Activated T-cell treated with anti-CD3 and anti-CD28 coated beads, Interleukin-2, amount 50 U/mL, for 48 hours (primary cell): ENCODE measurements around the gene ERVMER34-1.
A peak's percentile ranks its signal among the peaks of the same experiment; 100 is the strongest.

ENCODE experiments used
- DNase-seq, 2 experiments: peaks; one replicate each; pipeline ENCODE4 v3.0.0-alpha.2; 2020

Gene ERVMER34-1

GRCh38 chr4:52750819-52751486 is at the start of gene ERVMER34-1:
Gene ERVMER34-1 (minus strand): TSS chr4:52751425. CDS start chr4:52745520, 5,905 bp downstream.
- peak; percentile 34 to 35 for DNase-seq

DNA sequence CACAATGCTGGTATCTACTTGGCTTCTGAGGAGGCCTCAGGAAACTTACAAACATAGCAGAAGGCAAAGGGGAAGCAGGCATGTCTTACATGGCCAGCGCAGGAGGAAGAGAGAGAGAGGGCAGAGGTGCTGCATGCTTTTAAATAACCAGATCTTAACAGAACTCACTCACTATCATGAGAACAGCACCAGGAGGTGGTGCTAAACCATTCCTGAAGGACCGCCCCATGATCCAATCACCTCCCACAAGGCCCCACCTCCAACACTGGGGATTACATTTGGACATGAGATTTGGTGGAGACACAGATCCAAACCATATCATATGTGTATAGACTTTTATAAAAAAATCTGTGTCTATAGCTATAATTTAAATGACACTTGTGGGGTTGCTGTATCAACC is 48.6 kb upstream of the ERVMER34-1 start:
- DNase-seq, result no peak

- no peak for DNase-seq
Observed at GRCh38 chr4:52795533-52795932, 44.3 kb upstream of the ERVMER34-1 start.

- DNase-seq, result no peak
Observed at GRCh38 chr4:52791936-52792335, 40.7 kb upstream of the ERVMER34-1 start.

- DNase-seq, result no peak
Observed at GRCh38 chr4:52789774-52790173, 38.5 kb upstream of the ERVMER34-1 start.

- DNase-seq, result no peak
Observed at GRCh38 chr4:52788806-52789205, 37.6 kb upstream of the ERVMER34-1 start.

- no peak for DNase-seq
Observed at GRCh38 chr4:52783069-52783468, 31.8 kb upstream of the ERVMER34-1 start.

GRCh38 chr4:52780617-52781354 is 29.6 kb upstream of the ERVMER34-1 start:
- no peak for DNase-seq

GRCh38 chr4:52780206-52780605 is 29.0 kb upstream of the ERVMER34-1 start:
- no peak for DNase-seq

- no peak for DNase-seq
Observed at GRCh38 chr4:52760256-52760655, 9.0 kb upstream of the ERVMER34-1 start.

DNA sequence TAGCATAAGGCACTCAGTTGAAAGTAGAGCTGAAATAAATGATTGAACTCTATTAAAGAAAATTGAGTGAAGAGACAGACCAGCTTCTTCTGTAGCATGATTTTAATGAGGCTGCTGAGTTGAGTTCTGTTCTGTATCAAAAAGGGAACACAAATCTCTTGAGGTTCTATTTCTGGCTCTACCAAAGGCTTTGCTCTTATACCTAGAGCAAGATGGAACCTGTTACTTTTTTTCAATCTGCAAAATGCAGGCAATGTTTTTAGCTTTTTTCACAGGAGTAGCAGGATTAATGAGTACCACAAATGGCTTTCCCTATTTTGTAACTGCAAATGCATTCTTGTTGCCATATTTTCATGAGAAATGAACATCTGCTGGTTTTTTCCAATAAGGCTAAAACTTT is 4.2 kb upstream of the ERVMER34-1 start:
- DNase-seq, result no peak

DNA sequence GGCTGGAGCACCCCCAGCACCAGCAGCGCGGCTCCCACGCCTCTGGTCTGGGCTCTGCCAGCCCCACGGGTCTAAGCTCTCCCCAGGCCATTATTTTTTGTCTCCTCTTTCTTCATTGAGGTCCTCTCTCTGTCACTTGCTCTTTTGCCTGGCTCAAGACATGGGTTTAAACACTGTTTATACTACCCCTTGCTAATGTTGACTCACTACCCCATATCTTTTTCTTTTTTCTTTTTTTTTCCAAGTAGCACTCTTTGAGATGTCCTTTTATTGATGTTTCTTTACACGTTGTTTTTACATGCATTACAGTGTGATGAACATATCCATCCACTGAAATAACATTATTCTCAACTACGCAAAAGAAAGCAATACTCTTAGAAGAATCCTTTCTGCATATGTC is 1.7 kb upstream of the ERVMER34-1 start:
- DNase-seq, result no peak

DNA sequence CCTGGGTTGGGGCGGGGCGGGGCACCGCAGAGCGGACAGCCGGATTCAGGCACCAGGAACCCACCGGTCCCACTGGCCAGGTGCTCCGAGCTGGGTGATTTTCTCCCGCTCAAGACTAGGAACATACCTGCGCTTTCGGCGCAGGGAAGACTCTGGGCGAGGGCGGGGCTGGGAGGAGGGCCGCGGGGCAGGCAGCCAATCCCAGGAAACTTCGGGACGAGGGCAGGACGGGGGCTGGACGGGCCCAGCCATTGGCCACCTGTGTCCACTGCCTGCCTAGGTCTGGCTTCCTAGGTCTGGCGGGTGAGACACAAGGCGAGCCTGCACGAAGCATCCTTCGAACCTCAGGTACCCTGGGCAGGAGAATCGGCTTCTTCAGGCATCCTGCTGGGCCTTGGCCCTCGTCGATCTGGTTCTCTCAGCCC is 274 bp upstream of the ERVMER34-1 start:
- DNase-seq, result peak; percentile 19 to 22

DNA sequence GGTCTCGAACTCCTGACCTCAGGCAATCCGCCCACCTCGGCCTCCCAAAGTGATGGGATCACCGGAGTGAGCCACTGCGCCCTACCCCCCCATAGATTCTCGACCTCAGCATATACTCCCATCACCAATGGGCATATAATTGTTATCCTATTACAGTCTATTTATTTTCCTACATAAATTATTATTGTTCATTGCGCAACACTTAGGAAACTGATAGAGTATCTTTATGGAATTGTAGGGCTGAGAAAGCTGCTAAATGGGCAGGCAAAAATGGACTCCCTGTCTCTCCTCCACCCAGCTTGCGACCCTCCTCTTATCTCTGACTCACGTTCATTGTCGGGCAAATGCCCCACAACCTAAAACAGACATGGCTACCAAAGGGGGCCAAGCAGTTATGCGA is 1.0 kb downstream of the ERVMER34-1 start:
- DNase-seq, result no peak

DNA sequence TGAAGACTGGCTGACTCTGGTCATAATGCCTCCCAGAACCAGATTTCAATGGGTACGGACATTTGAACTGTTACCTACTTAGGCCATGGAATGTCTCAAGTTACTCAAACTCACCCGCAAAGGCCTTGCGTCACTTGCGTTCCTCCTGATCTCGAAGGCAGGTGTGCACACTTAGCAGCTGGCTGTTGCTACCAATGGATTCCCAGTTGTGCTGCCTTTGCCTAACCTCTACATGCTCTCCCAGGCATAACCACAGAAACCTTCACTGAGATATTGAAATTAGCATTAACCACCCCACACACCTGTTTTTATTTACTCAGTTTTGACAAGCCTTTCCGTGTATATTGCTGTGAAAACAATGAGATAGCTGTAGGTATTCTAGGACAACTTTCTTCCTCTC is 2.8 kb downstream of the ERVMER34-1 start:
- no peak for DNase-seq

- DNase-seq, result no peak
Observed at GRCh38 chr4:52744588-52744987, 6.6 kb downstream of the ERVMER34-1 start.

DNA sequence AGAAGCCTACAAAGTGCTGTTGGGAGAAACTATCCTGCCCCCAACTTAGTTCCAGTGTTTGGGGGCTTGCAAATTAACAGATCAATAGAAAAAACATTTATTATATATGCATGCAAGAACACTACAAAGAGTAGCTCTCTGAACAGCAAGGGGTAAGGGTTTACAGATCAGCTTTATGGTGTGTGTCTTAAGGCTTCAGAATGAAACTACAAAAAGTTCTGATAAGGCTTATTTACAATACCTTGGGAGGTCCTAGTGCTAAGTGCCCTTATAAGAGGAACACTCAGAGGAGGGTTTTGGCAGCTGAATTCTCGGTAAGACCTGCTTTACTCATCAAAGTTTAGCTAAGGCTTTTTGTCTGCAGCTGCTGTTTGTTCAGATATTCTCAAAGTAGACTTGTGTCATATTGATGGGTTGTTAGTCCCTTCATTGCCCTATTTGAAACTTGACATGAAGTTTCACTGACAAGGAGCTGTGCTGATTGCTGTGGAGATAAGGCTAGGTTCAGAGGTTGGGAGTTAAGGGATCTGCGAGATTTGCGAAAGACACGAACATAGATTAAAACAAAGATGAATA is 7.7 kb downstream of the ERVMER34-1 start:
- DNase-seq, result no peak

DNA sequence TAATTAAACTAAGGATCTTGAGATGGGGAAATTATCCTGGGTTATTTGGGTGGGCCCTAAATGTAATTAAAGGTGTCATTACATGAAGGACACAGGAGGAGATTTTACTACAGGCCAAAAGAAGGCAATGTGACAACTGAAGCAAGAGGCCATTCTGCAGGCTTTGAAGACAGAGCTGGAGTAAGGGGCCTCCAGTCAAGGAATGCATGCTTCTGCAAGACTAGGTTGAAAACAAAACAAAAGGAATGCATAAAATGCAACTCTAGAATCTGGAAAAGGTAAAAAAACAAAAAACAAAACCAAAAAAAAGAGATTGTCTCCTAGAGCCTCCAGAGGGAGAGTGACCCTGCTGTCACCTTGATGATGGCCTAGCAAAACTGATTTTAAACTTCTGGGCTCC is 21.6 kb downstream of the ERVMER34-1 start:
- no peak for DNase-seq

GRCh38 chr4:52728691-52729240 is 22.5 kb downstream of the ERVMER34-1 start:
- no peak for DNase-seq

DNA sequence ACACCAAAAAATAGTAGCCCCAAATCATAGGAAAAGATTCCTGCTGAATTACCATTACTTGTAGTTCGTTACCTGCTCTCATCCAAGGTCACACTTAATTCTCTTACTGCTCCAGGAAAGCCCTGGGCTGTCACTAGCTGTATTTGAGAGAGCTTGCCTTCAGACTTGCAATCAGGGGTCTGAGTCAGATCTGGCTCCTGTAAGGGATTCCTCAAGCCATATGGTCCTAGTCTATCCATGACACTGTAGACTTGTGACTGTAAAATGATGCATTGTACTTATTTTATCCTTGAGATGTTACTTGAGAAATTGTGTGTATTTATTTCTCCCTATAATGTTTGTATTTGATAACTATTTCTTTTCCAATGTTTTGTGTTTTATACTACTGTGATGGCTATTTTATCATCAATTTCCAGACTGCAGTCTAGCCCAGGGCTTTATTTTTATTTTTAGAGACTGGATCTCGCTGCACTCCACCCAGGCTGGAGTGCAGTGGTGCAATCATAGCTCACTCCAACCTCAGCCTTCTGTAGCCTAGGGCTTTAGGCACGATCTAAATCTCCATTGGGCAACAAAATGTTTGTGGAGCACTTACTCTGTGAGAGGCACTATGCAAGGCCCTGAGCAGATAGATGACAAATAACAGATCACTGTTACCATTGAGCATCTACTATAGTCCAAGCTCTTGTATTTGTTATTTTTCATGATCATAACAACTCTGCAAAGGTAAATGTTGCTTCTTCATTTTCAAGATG is 24.2 kb downstream of the ERVMER34-1 start:
- no peak for DNase-seq

GRCh38 chr4:52721968-52722815 is 29.0 kb downstream of the ERVMER34-1 start:
- peak; percentile 89 to 91 for DNase-seq

- DNase-seq, result peak; percentile 30 to 31
Observed at GRCh38 chr4:52718123-52718522, 33.1 kb downstream of the ERVMER34-1 start.
